Activated T-helper 2 cell treated with anti-CD3 and anti-CD28 coated beads, Interferon-gamma antibody, Interleukin-2, Interleukin-4, amounts not matched to agents 10 μg/mL and 5 μg/mL and 100 μg/mL, durations not matched to agents 14 hours and 24 hours and 36 hours (primary cell): ENCODE results near the gene IGSF23. TPM values are rescaled to one million over a fixed set of nuclear protein-coding genes. Genes with fewer than 3 reads are reported as not detected.
"Not testable (repeated sequence)": the region's sequence is repeated elsewhere in the genome, so short reads cannot be mapped to it uniquely, and the experiment has no call there.

Experiments used
- DNase-seq: peaks from one replicate; pipeline ENCODE4 v3.0.0; 2021; ENCODE audit warnings: low spot score
- H3K27ac Mint-ChIP-seq: one replicate; pipeline ENCODE4 v1.8.0; 2021; ENCODE audit warnings: mixed read lengths
- H3K27me3 Mint-ChIP-seq: one replicate; pipeline ENCODE4 v1.8.0; 2021; ENCODE audit warnings: low read depth, mixed read lengths
- H3K36me3 Mint-ChIP-seq: one replicate; pipeline ENCODE4 v1.8.0; 2021; ENCODE audit warnings: low read depth, mixed read lengths
- H3K4me1 Mint-ChIP-seq: one replicate; pipeline ENCODE4 v1.8.0; 2021; ENCODE audit warnings: low read depth, mixed read lengths
- H3K4me3 Mint-ChIP-seq: one replicate; pipeline ENCODE4 v1.8.0; 2021; ENCODE audit warnings: low read depth, mild to moderate bottlenecking, moderate library complexity, mixed read lengths
- H3K9me3 Mint-ChIP-seq: one replicate; pipeline ENCODE4 v1.8.0; 2021; ENCODE audit warnings: mixed read lengths
- intact Hi-C: fragments of 100-400 bp; cut with micrococcal nuclease; formaldehyde crosslinking; loops from one replicate; pipeline ENCODE4 v1.15.1; 2023
- total RNA-seq: library from RNA; stranded (reverse); gene quantifications from 2 replicates; pipeline ENCODE4 v1.2.3, GENCODE V29; 2022

IGSF23 gene
- total RNA-seq, 1 donor from 2014 or later: not detected

- Mint-ChIP-seq H3K9me3 (no peaks in the 10 kb centered on the region), H3K4me3 (no peak overlapping the region), H3K4me1 (peaks cover 8% of the 10 kb centered on the region), H3K36me3 (peaks cover 27% of the 10 kb centered on the region), H3K27me3 (no peaks in the 10 kb centered on the region), H3K27ac (no peak overlapping the region)
- intact Hi-C loops: loop anchor here (1.0 kb wide), 1 partner anchor 86 kb away; no protein-coding TSS in a partner anchor
- peak; percentile 44 for DNase-seq
Observed at GRCh38 chr19:44657211-44657921, 44.0 kb downstream of the IGSF23 start.

- H3K36me3 Mint-ChIP-seq: peaks cover 22% of the 10 kb centered on the region
- no peak for DNase-seq
- intact Hi-C loops: no loop called here
Observed at GRCh38 chr19:44658069-44658733, 44.8 kb downstream of the IGSF23 start.

GRCh38 chr19:44660081-44660480 is 46.7 kb downstream of the IGSF23 start:
- no peak overlapping the region for H3K27ac Mint-ChIP-seq
- H3K36me3 Mint-ChIP-seq: peaks cover 15% of the 10 kb centered on the region
- H3K9me3 Mint-ChIP-seq: no peaks in the 10 kb centered on the region
- intact Hi-C loops: no loop called here
- H3K4me1 Mint-ChIP-seq: peaks cover 3% of the 10 kb centered on the region
- no peak for DNase-seq
- no peak overlapping the region for H3K4me3 Mint-ChIP-seq
- H3K27me3 Mint-ChIP-seq: no peaks in the 10 kb centered on the region

More at GRCh38 chr19:44658069-44658733, 44.8 kb downstream of the IGSF23 start:
- peaks cover 8% of the 10 kb centered on the region for H3K4me1 Mint-ChIP-seq
- no peaks in the 10 kb centered on the region for H3K27me3 Mint-ChIP-seq
- no peaks in the 10 kb centered on the region for H3K9me3 Mint-ChIP-seq
- no peak overlapping the region for H3K27ac Mint-ChIP-seq
- no peak overlapping the region for H3K4me3 Mint-ChIP-seq

- no peak overlapping the region for H3K27ac Mint-ChIP-seq
Observed at GRCh38 chr19:44661205-44661604, 47.8 kb downstream of the IGSF23 start.

GRCh38 chr19:44661904-44662303 is 48.5 kb downstream of the IGSF23 start:
- Mint-ChIP-seq H3K36me3 (peaks cover 9% of the 10 kb centered on the region), H3K27ac (no peak overlapping the region), H3K9me3 (no peaks in the 10 kb centered on the region)

More at GRCh38 chr19:44661205-44661604, 47.8 kb downstream of the IGSF23 start:
- Mint-ChIP-seq H3K9me3 (no peaks in the 10 kb centered on the region), H3K27me3 (no peaks in the 10 kb centered on the region), H3K4me1 (peaks cover 3% of the 10 kb centered on the region), H3K4me3 (no peak overlapping the region), H3K36me3 (peaks cover 12% of the 10 kb centered on the region)
- no peak for DNase-seq
- intact Hi-C loops: no loop called here

GRCh38 chr19:44662691-44663385 is 49.5 kb downstream of the IGSF23 start:
- Mint-ChIP-seq H3K4me1 (no peaks in the 10 kb centered on the region), H3K9me3 (no peaks in the 10 kb centered on the region), H3K27me3 (no peaks in the 10 kb centered on the region), H3K4me3 (no peak overlapping the region), H3K27ac (no peak overlapping the region), H3K36me3 (peaks cover 6% of the 10 kb centered on the region)
- no peak for DNase-seq
- intact Hi-C loops: no loop called here

More at GRCh38 chr19:44661904-44662303, 48.5 kb downstream of the IGSF23 start:
- H3K4me3 Mint-ChIP-seq: no peak overlapping the region
- H3K27me3 Mint-ChIP-seq: no peaks in the 10 kb centered on the region
- intact Hi-C loops: no loop called here
- DNase-seq: no peak
- peaks cover 2% of the 10 kb centered on the region for H3K4me1 Mint-ChIP-seq

- H3K36me3 Mint-ChIP-seq: peaks cover 2% of the 10 kb centered on the region
- no peak overlapping the region for H3K27ac Mint-ChIP-seq
- DNase-seq: no peak
- intact Hi-C loops: no loop called here
- no peaks in the 10 kb centered on the region for H3K4me1 Mint-ChIP-seq
- no peaks in the 10 kb centered on the region for H3K27me3 Mint-ChIP-seq
- no peak overlapping the region for H3K4me3 Mint-ChIP-seq
- H3K9me3 Mint-ChIP-seq: no peaks in the 10 kb centered on the region
Observed at GRCh38 chr19:44663996-44664395, 50.6 kb downstream of the IGSF23 start.

GRCh38 chr19:44664976-44665375 is 51.6 kb downstream of the IGSF23 start:
- no peak for DNase-seq
- Mint-ChIP-seq H3K4me1 (no peaks in the 10 kb centered on the region), H3K4me3 (no peak overlapping the region), H3K27me3 (no peaks in the 10 kb centered on the region), H3K27ac (no peak overlapping the region), H3K9me3 (no peaks in the 10 kb centered on the region), H3K36me3 (peaks cover 2% of the 10 kb centered on the region)
- intact Hi-C loops: no loop called here

- Mint-ChIP-seq H3K4me1 (no peaks in the 10 kb centered on the region), H3K27me3 (no peaks in the 10 kb centered on the region), H3K9me3 (no peaks in the 10 kb centered on the region), H3K36me3 (peaks cover under 1% of the 10 kb centered on the region), H3K4me3 (no peak overlapping the region), H3K27ac (no peak overlapping the region)
- no peak for DNase-seq
- intact Hi-C loops: no loop called here
Observed at GRCh38 chr19:44666852-44667556, 53.6 kb downstream of the IGSF23 start.

- no peak for DNase-seq
- Mint-ChIP-seq H3K36me3 (no peaks in the 10 kb centered on the region), H3K9me3 (no peaks in the 10 kb centered on the region), H3K27ac (no peak overlapping the region), H3K4me1 (no peaks in the 10 kb centered on the region), H3K4me3 (no peak overlapping the region), H3K27me3 (no peaks in the 10 kb centered on the region)
- intact Hi-C loops: no loop called here
Observed at GRCh38 chr19:44668985-44669764, 55.8 kb downstream of the IGSF23 start.

GRCh38 chr19:44670027-44670426 is 56.7 kb downstream of the IGSF23 start:
- H3K27me3 Mint-ChIP-seq, intact Hi-C loops, H3K27ac Mint-ChIP-seq, H3K9me3 Mint-ChIP-seq, H3K4me1 Mint-ChIP-seq, DNase-seq, H3K36me3 Mint-ChIP-seq, H3K4me3 Mint-ChIP-seq: not testable (repeated sequence)

GRCh38 chr19:44671400-44671799 is 58.0 kb downstream of the IGSF23 start, which contains the start of gene CEACAM19:
CEACAM19 (plus strand) TSS chr19:44671482; CDS start chr19:44671932, 450 bp downstream.
- Mint-ChIP-seq H3K27me3 (no peaks in the 10 kb centered on the region), H3K4me1 (no peaks in the 10 kb centered on the region), H3K36me3 (no peaks in the 10 kb centered on the region), H3K9me3 (no peaks in the 10 kb centered on the region), H3K27ac (no peak within 1 kb of the TSS), H3K4me3 (no peak within 1 kb of the TSS)
- DNase-seq: no peak
- intact Hi-C loops: no loop called here
